Right lung (tissue), 5 donors: ENCODE data around the gene SCGB1C1. TPM values are rescaled to one million over a fixed set of nuclear protein-coding genes. Genes with fewer than 3 reads are reported as not detected.

Experiments used
- polyA plus RNA-seq, 5 donors: library from polyadenylated mRNA; unstranded; fragments of 120-200 nt; gene quantifications; one replicate each; pipeline versions ENCODE4 v1.2.1 to v1.2.3, GENCODE V29; 2013; ENCODE audit warnings: inconsistent platforms in 1 of 5, low replicate concordance in 1 of 5; ENCODE audit not compliant: insufficient read length in 5 of 5, insufficient read depth in 1 of 5

SCGB1C1 gene
- polyA plus RNA-seq, 5 donors, result not detected

Other genes starting within 250 kb of the SCGB1C1 start
- 10 to 100 TPM; 32.2 to 54.4 (median 45.5) TPM for gene BET1L, start 14.3 kb downstream of the SCGB1C1 start, polyA plus RNA-seq
- gene RIC8A, start 14.6 kb downstream of the SCGB1C1 start, polyA plus RNA-seq, result 10 to 100 TPM; 60.3 to 94.1 (median 71.1) TPM
- 10 to 100 TPM; 24.6 to 35.2 (median 31.2) TPM for gene SIRT3, start 43.3 kb downstream of the SCGB1C1 start, polyA plus RNA-seq
- gene PSMD13, start 43.9 kb downstream of the SCGB1C1 start, polyA plus RNA-seq, result 100 to 1,000 TPM; 131 to 161 (median 153) TPM
- gene NLRP6, start 85.3 kb downstream of the SCGB1C1 start, polyA plus RNA-seq, result under 1 TPM in 3 of 5 donors, not detected in 2; 0.04 to 0.07 (median 0.06) TPM
- gene PGGHG, start 96.0 kb downstream of the SCGB1C1 start, polyA plus RNA-seq, result 10 to 100 TPM; 12.3 to 27.9 (median 18.1) TPM
- under 1 TPM; 0.14 to 0.43 (median 0.33) TPM for gene IFITM5, start 106.4 kb downstream of the SCGB1C1 start, polyA plus RNA-seq
- 100 to 1,000 TPM; 108 to 193 (median 143) TPM for gene IFITM2, start 114.7 kb downstream of the SCGB1C1 start, polyA plus RNA-seq
- 10 to 100 TPM in 4 of 5 donors, 1 to 10 TPM in 1; 9.3 to 14.1 (median 13.2) TPM for gene IFITM1, start 121.0 kb downstream of the SCGB1C1 start, polyA plus RNA-seq
- gene IFITM3, start 127.8 kb downstream of the SCGB1C1 start, polyA plus RNA-seq, result 100 to 1,000 TPM; 255 to 655 (median 324) TPM
- gene B4GALNT4, start 176.4 kb downstream of the SCGB1C1 start, polyA plus RNA-seq, result 10 to 100 TPM; 40.1 to 62.6 (median 57.2) TPM
- gene PKP3, start 201.1 kb downstream of the SCGB1C1 start, polyA plus RNA-seq, result 10 to 100 TPM in 4 of 5 donors, 1 to 10 TPM in 1; 9.5 to 17.4 (median 13.3) TPM
- gene SIGIRR, start 221.9 kb downstream of the SCGB1C1 start, polyA plus RNA-seq, result 10 to 100 TPM; 19.0 to 44.1 (median 33.8) TPM
- 1 to 10 TPM; 4.5 to 9.0 (median 6.8) TPM for gene ANO9, start 248.9 kb downstream of the SCGB1C1 start, polyA plus RNA-seq